GM12874 (cell line): ENCODE measurements around the gene UNC13D.

Experiments used
- TF ChIP-seq, protein P1 (sequence below): IDR thresholded peaks from 2 replicates; pipeline ENCODE4 v1.5.1; 2011; ENCODE audit warnings: low read depth, mild to moderate bottlenecking, control low read depth, low read length, moderate library complexity; ENCODE audit not compliant: insufficient read depth

UNC13D gene

DNA sequence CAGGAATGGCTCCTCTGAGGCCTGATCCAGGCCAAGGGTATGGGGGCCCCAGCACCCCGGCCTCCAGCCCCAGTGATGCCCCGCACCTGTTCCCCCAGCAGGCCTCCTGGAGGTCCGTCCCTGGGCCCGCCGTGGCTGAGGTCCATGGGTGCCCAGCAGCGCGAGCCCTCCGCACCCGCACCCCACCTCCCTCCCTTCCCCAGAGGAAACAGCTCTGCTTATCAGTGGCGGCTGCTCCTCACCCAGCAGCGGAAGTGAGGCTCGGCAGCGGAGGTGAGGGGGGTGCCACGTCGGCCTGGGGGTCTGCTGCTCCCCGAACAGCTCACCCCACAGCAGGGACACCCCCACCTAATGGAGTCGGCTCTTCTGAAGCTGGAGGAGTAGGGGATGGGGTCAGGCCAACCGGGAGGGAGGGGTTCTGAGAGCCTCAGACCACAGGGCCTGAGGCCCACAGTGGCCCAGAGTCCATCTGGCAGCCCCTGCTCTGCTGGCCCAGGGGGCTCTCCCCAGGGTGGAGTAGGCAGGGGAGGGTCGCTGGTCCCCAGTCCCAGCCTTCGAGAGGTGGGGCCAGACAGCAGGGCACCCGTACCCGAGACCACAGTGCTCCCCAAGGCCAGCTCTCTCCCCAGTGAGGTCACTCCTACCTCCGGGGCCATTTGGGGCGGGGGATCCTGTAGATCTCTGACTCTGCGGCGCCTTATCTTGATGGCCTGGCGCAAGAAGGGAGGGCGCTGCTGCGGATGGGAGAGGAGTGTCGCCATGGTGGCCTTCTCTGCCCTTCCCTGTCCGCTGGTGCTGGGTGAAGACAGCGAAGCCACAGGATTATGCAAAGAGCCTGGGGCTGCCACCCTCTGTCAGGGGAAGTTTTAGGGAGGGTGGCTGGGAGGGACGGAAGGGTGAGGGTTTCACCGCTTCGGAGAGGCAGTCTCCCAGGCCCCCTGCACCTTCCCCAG is at the start of gene UNC13D:
Gene UNC13D, minus strand, starts transcription at position 828 of the 953 bp plus-strand sequence. Its CDS starts 67 bp downstream, at position 761.
- TF ChIP-seq, protein P1, sequence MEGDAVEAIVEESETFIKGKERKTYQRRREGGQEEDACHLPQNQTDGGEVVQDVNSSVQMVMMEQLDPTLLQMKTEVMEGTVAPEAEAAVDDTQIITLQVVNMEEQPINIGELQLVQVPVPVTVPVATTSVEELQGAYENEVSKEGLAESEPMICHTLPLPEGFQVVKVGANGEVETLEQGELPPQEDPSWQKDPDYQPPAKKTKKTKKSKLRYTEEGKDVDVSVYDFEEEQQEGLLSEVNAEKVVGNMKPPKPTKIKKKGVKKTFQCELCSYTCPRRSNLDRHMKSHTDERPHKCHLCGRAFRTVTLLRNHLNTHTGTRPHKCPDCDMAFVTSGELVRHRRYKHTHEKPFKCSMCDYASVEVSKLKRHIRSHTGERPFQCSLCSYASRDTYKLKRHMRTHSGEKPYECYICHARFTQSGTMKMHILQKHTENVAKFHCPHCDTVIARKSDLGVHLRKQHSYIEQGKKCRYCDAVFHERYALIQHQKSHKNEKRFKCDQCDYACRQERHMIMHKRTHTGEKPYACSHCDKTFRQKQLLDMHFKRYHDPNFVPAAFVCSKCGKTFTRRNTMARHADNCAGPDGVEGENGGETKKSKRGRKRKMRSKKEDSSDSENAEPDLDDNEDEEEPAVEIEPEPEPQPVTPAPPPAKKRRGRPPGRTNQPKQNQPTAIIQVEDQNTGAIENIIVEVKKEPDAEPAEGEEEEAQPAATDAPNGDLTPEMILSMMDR, result no peak

DNA sequence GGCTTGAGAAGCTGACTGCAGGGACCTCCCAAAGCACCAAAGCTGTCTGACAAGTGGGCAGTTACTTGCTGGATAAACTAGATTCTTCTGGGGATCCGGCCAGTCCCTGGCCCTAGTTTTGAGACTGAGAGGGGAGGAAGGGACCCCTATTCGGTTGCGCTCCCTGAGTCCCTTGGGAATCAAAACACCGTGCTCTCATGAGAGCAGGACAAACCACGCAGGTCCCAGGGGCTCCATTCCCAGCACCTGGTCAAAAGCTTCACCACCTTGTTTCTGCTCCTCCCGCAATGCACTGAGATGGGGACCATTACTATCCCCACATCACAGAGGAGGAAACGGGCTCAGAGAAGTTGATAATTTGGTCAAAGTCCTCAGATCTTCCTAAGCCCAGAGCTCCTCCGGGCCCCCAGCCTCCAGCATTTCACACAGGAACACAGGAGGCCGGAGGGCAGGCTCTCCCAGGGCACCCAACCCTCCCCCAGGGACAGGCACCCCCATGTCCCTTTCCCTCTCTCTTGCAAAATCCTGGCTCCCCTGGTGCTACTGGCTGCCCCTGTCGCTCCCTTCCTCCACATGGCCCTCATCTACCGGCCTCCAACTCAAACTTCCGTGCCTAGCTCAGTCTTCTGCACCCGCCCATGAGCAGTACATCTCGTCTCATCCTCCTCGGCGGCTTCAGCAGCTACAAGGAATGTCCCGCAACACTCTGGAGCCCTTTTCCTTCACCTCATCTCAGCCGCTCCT is 49.3 kb upstream of the UNC13D start:
- TF ChIP-seq, protein P1, result no peak

DNA sequence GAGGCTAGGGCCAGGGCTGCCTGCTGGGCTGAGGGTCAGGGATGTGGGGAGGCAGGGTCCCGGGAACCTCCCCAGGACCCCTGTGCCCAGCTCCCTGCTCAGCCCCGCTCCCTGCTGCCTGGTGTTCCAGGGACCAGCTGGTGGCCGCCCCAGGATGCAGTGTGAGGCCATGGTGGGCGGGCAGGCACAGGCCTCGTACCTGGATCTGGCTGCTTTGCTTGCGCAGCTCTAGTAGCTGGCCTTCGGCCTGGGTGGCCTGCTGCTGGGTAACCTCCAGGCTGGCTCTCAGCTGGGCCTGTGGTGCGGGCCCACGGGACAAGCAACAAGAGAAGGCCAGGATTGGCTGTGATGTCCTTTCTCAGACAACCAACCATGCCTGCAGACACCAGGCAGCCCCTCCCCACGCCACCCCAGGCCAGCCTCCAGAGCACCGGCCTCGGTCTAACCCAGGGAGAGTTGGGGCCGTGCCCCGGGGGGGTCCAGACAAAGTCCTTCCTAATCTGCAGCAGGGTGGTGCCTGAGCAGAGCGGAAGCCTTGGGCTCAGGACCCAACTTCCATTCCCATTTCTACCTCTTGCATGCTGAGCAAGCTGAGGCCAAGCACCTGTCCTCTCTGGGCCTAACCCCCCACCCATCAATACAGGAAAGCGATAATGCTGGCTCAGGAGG is 48.5 kb upstream of the UNC13D start:
- TF ChIP-seq, protein P1, result no peak

DNA sequence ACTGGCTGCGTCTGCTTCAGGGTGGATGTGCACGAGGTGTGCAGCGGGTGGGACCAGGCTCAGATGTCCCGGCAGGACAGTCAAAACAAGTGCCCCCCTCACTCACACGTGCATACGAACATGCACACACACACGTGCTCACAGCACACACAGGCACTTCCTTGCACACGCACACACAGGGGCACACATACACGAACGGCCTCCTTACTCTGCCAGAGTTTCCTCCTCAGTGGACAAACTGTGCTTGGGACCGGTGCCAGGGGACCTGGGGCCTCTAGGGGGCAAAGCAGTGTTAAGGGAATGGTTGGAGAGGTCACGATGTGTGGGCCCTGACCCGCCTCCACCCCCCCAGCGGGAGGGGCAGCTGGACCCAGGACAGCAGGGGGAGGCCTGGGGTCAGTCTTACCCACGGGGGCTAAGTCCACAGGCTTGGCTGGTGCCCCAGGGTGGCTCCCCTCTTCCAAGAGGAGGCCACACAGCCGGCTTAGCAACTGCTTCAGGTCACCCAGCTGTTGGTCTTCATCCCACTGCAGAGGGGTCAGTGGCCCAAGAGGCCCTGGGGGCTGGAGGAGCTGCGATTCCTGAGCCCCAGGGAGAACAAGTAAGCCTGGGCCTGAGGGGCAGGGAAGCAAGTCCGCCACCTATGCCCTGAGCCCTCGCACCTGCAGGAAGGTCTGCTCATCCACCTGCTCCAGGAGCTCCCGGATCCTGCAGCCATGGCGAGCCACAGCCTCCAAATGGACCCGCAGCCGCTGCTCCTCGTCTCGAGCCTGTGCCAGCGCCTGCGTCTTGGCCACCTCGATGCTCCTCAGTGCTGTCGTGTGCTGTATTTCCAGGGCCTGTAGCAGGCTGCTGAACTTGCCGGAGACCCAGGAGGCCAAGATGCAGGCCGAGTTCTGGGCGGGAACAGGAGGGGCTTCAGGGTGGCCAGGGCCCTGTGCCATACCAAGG is 47.7 kb upstream of the UNC13D start:
- TF ChIP-seq, protein P1, result no peak

DNA sequence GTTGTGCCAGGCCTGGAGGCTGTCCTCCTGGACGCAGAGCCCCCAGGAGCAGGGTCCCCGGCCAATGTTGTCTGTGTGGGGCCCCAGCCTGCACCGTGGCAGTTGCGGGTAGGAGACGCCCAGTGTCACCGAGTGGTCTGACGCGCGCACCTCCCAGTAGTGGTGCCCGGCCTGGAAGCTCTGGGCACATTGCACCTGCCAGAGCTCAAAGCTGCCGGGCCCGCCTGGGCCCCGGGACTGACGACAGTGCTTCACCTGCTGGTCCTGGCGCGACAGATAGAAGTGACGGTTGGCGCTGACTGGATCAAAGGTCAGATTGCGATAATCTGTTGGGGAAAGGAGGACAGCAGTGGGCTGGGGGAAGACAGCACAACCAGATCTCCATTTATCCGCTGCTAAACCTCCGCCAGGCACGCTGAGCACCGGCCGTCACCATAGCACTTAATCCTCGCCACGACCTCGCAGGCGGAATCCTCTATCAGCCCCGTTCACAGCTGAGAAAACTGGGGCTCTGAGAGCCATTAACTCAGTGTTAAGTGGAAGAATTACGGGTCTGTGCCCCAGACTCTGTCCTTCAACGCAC is 46.9 kb upstream of the UNC13D start:
- TF ChIP-seq, protein P1, result no peak

DNA sequence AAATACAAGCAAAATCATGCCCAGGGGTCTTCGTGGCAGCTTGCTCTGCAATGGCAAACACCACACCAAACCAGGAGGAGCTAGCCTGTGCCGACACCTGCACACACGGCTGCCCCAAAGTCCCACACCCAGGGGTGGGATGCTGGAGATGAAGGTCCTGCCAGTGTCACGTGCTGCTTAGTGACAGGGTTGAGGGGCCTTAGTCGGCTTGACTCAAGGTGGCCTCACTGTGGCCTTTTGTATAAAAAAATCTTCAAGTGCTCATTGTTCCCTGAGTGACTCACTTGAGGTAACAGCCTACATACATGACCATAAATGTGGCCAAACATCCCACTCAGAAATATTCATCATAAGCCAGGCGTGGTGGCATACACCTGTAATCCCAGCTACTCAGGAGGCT is 45.2 kb upstream of the UNC13D start:
- TF ChIP-seq, protein P1, result no peak
